Effector memory CD4-positive, alpha-beta T cell (primary cell): Measurements from ENCODE around the gene MYO5B.

Source experiments
- DNase-seq, 3 donors: peaks; one replicate each; pipeline ENCODE4 v3.0.0-alpha.2; 2020
- H3K27ac ChIP-seq: 2 replicates; pipeline ENCODE4 v1.7.0; 2013; ENCODE audit warnings: mild to moderate bottlenecking, low read length, moderate library complexity; ENCODE audit not compliant: insufficient read depth, poor library complexity, severe bottlenecking
- H3K27me3 ChIP-seq: replicated peaks from 2 replicates; pipeline ENCODE4 v1.7.0; 2013; ENCODE audit warnings: mild to moderate bottlenecking, low read length; ENCODE audit not compliant: insufficient read depth, control insufficient read depth, poor library complexity, severe bottlenecking
- H3K36me3 ChIP-seq: 2 replicates; pipeline ENCODE4 v1.7.0; 2013; ENCODE audit warnings: mild to moderate bottlenecking, low read length, moderate library complexity; ENCODE audit not compliant: control insufficient read depth, insufficient read depth
- H3K4me1 ChIP-seq: 2 replicates; pipeline ENCODE4 v1.7.0; 2013; ENCODE audit warnings: low read length, mild to moderate bottlenecking; ENCODE audit not compliant: control insufficient read depth, insufficient read depth, poor library complexity, severe bottlenecking
- H3K4me3 ChIP-seq: 2 replicates; pipeline ENCODE4 v1.7.0; 2013; ENCODE audit warnings: low read length, low read depth, mild to moderate bottlenecking; ENCODE audit not compliant: insufficient read depth, poor library complexity, severe bottlenecking
- H3K9me3 ChIP-seq: 2 replicates; pipeline ENCODE4 v1.7.0; 2013; ENCODE audit warnings: mild to moderate bottlenecking, low read length, moderate library complexity; ENCODE audit not compliant: control insufficient read depth

MYO5B gene

DNA sequence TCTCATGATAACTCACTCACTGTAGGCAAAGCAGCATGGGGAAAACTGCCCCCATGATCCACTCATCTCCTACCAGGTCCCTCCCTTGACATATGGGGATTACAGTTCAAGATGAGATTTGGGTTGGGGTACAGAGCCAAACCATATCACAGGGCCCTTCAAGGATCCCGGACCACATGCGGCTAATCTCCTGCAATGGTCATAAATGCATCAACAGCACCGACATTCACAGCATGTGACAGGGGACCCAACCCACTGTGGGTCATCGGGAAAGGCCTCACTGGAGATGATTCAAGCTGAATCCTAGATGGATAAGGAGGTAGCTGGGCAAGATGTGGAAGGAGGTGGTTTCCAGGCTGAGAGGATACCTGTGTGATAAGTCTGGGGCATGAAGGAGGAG, 129.4 kb downstream of the MYO5B start:
- H3K4me3 ChIP-seq = no peak overlapping the region
- no peak for DNase-seq
- no peaks in the 10 kb centered on the region for H3K9me3 ChIP-seq
- no peaks in the 10 kb centered on the region for H3K4me1 ChIP-seq
- H3K27ac ChIP-seq = no peak overlapping the region
- H3K36me3 ChIP-seq = no peaks in the 10 kb centered on the region
- no peaks in the 10 kb centered on the region for H3K27me3 ChIP-seq

- DNase-seq = no peak
- H3K4me1 ChIP-seq = no peaks in the 10 kb centered on the region
- no peaks in the 10 kb centered on the region for H3K27me3 ChIP-seq
- H3K4me3 ChIP-seq = no peak overlapping the region
- H3K27ac ChIP-seq = no peak overlapping the region
- no peaks in the 10 kb centered on the region for H3K9me3 ChIP-seq
- H3K36me3 ChIP-seq = no peaks in the 10 kb centered on the region
Measured at GRCh38 chr18:50065039-50065438, 129.9 kb downstream of the MYO5B start.

GRCh38 chr18:50061876-50062517, 132.9 kb downstream of the MYO5B start:
- Histone ChIP-seq H3K9me3 (no peaks in the 10 kb centered on the region), H3K27ac (no peak overlapping the region), H3K4me3 (no peak overlapping the region), H3K27me3 (no peaks in the 10 kb centered on the region), H3K4me1 (no peaks in the 10 kb centered on the region), H3K36me3 (no peaks in the 10 kb centered on the region)
- no peak for DNase-seq

- H3K9me3 ChIP-seq = no peaks in the 10 kb centered on the region
- DNase-seq = no peak
- no peaks in the 10 kb centered on the region for H3K36me3 ChIP-seq
- H3K27ac ChIP-seq = no peak overlapping the region
- no peak overlapping the region for H3K4me3 ChIP-seq
- no peaks in the 10 kb centered on the region for H3K4me1 ChIP-seq
- H3K27me3 ChIP-seq = no peaks in the 10 kb centered on the region
Measured at GRCh38 chr18:50060822-50061221, 134.1 kb downstream of the MYO5B start.

- no peaks in the 10 kb centered on the region for H3K4me1 ChIP-seq
- DNase-seq = no peak
- H3K27me3 ChIP-seq = no peaks in the 10 kb centered on the region
- no peak overlapping the region for H3K27ac ChIP-seq
- H3K4me3 ChIP-seq = no peak overlapping the region
- no peaks in the 10 kb centered on the region for H3K36me3 ChIP-seq
- H3K9me3 ChIP-seq = no peaks in the 10 kb centered on the region
Measured at GRCh38 chr18:50058731-50059130, 136.2 kb downstream of the MYO5B start.

DNA sequence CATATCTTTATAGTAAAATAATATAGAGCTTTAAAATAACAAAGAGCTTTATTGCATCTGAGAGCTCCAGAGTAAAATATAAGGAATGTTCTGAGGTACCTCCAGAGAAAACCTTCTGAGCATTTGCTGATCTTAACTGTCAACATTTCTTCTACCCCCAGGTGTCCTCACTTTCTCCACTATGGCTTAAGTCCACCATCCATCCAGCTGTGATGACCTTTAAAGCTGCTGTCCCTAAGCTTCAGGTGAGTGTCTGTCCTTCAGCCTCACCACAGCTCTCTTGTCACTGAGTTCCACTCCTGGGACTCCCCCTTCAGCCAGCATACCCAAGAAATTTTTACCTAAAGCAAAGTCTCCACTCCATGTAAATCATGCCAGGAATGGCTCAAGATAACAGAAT, 137.9 kb downstream of the MYO5B start:
- Histone ChIP-seq H3K27me3 (no peaks in the 10 kb centered on the region), H3K36me3 (no peaks in the 10 kb centered on the region), H3K4me1 (no peaks in the 10 kb centered on the region), H3K9me3 (no peaks in the 10 kb centered on the region), H3K27ac (no peak overlapping the region), H3K4me3 (no peak overlapping the region)
- DNase-seq = no peak

DNA sequence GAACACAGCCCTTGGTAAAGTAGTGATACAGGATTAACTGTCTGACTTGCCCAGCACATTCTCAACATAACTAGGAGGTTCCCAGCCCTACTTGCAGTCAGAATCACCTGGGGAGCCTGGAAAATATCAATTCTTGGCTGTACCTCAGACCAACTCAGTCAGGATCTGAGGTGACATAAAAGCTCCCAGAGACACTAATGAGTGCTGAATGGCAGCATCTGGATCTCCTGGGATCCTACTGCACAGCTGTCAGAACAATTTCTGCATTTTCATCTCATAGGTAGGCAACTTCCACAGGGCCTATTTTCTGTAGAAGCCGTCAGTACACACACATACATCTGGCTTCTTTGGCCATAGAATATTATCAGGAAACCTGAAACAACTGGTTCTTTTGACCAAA, 138.8 kb downstream of the MYO5B start:
- H3K4me3 ChIP-seq = no peak overlapping the region
- no peak overlapping the region for H3K27ac ChIP-seq
- DNase-seq = no peak
- H3K4me1 ChIP-seq = no peaks in the 10 kb centered on the region
- no peaks in the 10 kb centered on the region for H3K36me3 ChIP-seq
- H3K9me3 ChIP-seq = no peaks in the 10 kb centered on the region
- H3K27me3 ChIP-seq = no peaks in the 10 kb centered on the region

DNA sequence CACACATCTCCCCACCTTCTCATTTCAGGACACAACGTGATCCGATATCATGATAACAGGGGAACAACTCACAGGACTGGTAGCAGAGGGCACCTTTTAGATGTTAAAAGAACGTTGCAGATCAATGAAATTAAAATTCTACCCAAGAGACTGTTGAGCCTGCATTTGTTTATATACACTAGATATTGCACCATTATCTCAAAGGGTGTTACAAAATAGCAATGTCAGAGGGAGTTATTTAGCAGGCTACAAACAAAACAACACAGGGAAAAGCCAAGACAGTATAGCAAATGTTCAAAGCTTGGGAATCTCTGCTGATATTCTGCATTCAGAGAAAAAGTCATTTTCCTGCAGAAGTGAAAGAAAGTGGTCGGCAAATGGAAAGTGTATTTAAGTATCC, 139.5 kb downstream of the MYO5B start:
- H3K27me3 ChIP-seq = no peaks in the 10 kb centered on the region
- H3K4me1 ChIP-seq = no peaks in the 10 kb centered on the region
- H3K9me3 ChIP-seq = no peaks in the 10 kb centered on the region
- no peak overlapping the region for H3K4me3 ChIP-seq
- H3K27ac ChIP-seq = no peak overlapping the region
- DNase-seq = no peak
- H3K36me3 ChIP-seq = no peaks in the 10 kb centered on the region

DNA sequence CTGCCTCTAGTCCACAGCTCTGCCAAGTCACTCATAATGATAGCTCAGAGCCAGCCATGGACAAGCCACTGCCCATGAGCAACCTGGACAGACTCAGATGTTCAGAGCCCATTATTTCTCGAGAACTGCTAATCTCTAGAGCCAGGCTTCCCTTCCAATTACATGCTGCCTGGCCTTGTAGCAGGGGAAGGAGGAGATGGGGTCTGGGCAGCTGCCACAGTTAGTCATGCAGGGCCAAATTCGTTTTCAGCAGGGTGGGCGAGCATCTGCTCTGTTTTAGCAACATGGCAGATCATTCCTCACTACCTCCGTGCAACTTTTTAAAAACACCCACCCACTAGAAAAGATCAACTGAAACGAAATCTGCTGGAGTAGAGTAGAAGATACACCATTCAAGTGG, 141.8 kb downstream of the MYO5B start:
- H3K4me1 ChIP-seq = no peaks in the 10 kb centered on the region
- H3K4me3 ChIP-seq = no peak overlapping the region
- DNase-seq = no peak
- no peaks in the 10 kb centered on the region for H3K9me3 ChIP-seq
- no peaks in the 10 kb centered on the region for H3K27me3 ChIP-seq
- no peaks in the 10 kb centered on the region for H3K36me3 ChIP-seq
- H3K27ac ChIP-seq = no peak overlapping the region

DNA sequence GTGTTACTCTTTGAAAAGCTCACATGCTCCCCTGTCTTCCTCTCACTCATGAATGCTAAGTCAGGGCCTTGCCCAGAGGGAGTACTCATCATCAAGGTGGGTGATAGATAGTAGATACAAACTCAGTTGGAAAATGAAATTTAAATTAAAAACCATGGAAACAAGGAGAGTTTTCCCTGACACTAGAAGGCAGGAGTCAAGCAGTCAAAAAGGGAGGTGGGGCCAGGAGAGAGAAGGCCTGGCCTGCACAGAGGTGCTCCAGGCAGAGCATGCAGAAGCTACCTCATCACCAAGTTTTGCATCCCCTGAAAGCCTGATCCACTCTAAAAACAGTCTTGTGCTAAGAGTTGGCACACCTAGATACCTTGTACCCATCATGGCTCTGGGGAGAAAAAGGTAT, 143.7 kb downstream of the MYO5B start:
- Histone ChIP-seq H3K36me3 (no peaks in the 10 kb centered on the region), H3K4me3 (no peak overlapping the region), H3K9me3 (no peaks in the 10 kb centered on the region), H3K27ac (no peak overlapping the region), H3K4me1 (no peaks in the 10 kb centered on the region), H3K27me3 (no peaks in the 10 kb centered on the region)
- no peak for DNase-seq
